Activated CD4-positive, alpha-beta memory T cell treated with anti-CD3 and anti-CD28 coated beads, Interleukin-2, amount 10 ng/mL, durations not matched to agents 7 days and 5 days (primary cell): ENCODE results near the gene TENT4A. TPM values are rescaled to one million over a fixed set of nuclear protein-coding genes. Genes with fewer than 3 reads are reported as not detected.

ENCODE experiments used
- CTCF ChIA-PET: fragments of 350-600 bp; sonication (Branson Sonifier 250); formaldehyde crosslinking; loops from one replicate; lab custom pipeline; 2021; ENCODE audit warnings: antibody characterized with exemption, inconsistent platforms; lab: Charles Lee
- POLR2A ChIA-PET: fragments of 350-600 bp; sonication (Branson Sonifier 250); formaldehyde crosslinking; loops from one replicate; lab custom pipeline; 2021; ENCODE audit warnings: antibody characterized with exemption; lab: Charles Lee
- DNase-seq: peaks from one replicate; pipeline ENCODE4 v3.0.0-alpha.2; 2020
- H3K27ac Mint-ChIP-seq: one replicate; pipeline ENCODE4 v1.8.0; 2021; ENCODE audit warnings: mild to moderate bottlenecking, mixed read lengths
- H3K27me3 Mint-ChIP-seq: one replicate; pipeline ENCODE4 v1.8.0; 2021; ENCODE audit warnings: mixed read lengths
- H3K36me3 Mint-ChIP-seq: one replicate; pipeline ENCODE4 v1.8.0; 2021; ENCODE audit warnings: low read depth, mixed read lengths
- H3K4me1 Mint-ChIP-seq: one replicate; pipeline ENCODE4 v1.8.0; 2021; ENCODE audit warnings: mixed read lengths
- H3K4me3 Mint-ChIP-seq: one replicate; pipeline ENCODE4 v1.8.0; 2021; ENCODE audit warnings: mild to moderate bottlenecking, mixed read lengths
- H3K9me3 Mint-ChIP-seq: one replicate; pipeline ENCODE4 v1.8.0; 2021; ENCODE audit warnings: mixed read lengths
- total RNA-seq, 2 experiments: library from RNA; stranded (reverse); gene quantifications; one replicate each; pipeline ENCODE4 v1.2.3, GENCODE V29; 2021

The TENT4A gene
- total RNA-seq, 2 experiments from 2014 or later = 34.3 to 36.6 TPM

DNA sequence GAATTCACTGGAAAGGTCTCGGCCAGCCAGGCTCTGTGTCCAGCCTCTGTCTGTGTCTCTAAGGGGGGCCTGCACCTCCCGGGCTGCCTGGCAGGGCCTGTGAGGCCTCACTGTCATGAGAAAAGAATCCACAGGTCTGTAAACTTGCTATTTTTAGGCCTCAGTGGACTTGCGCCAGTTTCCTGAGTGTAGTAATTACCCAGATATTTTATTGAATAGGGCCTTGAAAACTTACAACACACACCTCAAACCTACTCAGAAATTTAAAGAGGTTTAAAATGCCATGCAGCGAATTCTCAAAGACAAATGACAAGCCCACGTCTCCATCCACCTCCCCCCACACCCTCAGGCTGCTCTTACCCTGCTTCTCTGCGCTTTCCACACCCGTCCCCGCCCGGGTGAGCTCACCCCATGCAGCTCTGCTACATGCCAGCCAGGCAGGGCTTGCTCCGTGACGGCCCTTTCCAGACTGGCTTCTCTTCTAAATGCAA lies 8.8 kb upstream of the TENT4A start:
- H3K4me3 Mint-ChIP-seq = no peak overlapping the region
- H3K27me3 Mint-ChIP-seq = peaks cover 13% of the 10 kb centered on the region
- CTCF ChIA-PET = no interaction called here
- no peaks in the 10 kb centered on the region for H3K9me3 Mint-ChIP-seq
- H3K36me3 Mint-ChIP-seq = no peaks in the 10 kb centered on the region
- H3K4me1 Mint-ChIP-seq = peaks cover 9% of the 10 kb centered on the region
- POLR2A ChIA-PET = no interaction called here
- no peak for DNase-seq
- H3K27ac Mint-ChIP-seq = no peak overlapping the region

- H3K27me3 Mint-ChIP-seq = peaks cover 10% of the 10 kb centered on the region
Measured at GRCh38 chr5:6705088-6705487, 8.1 kb upstream of the TENT4A start.

DNA sequence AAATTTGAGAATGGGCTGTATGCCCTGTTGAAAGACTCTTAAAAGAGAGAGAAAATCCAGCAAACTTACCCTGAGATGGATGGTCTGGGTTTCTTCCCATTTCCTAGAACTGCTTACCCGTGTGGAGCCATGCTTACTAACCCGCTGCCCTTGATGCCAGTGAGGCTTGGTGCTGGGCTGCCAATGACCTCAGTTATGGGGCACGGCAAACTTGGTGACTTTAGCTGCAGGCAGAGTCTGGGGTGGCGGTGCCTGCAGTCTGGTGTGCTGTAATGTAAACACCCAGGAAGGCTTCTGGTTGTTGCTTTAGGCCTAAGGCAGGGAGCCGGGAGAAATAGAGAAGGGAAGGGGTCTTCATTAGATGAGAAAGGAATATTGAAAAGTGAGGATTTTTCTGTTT lies 7.3 kb upstream of the TENT4A start:
- H3K9me3 Mint-ChIP-seq = no peaks in the 10 kb centered on the region
- peaks cover 12% of the 10 kb centered on the region for H3K4me1 Mint-ChIP-seq
- DNase-seq = no peak
- no peak overlapping the region for H3K4me3 Mint-ChIP-seq
- POLR2A ChIA-PET = no interaction called here
- H3K27me3 Mint-ChIP-seq = peaks cover 6% of the 10 kb centered on the region
- H3K27ac Mint-ChIP-seq = no peak overlapping the region
- no peaks in the 10 kb centered on the region for H3K36me3 Mint-ChIP-seq
- CTCF ChIA-PET = no interaction called here

More at GRCh38 chr5:6705088-6705487, 8.1 kb upstream of the TENT4A start:
- Mint-ChIP-seq H3K27ac (no peak overlapping the region), H3K9me3 (no peaks in the 10 kb centered on the region), H3K4me1 (peaks cover 9% of the 10 kb centered on the region), H3K36me3 (no peaks in the 10 kb centered on the region), H3K4me3 (no peak overlapping the region)
- ChIA-PET CTCF (no interaction called here), POLR2A (no interaction called here)
- DNase-seq = no peak

DNA sequence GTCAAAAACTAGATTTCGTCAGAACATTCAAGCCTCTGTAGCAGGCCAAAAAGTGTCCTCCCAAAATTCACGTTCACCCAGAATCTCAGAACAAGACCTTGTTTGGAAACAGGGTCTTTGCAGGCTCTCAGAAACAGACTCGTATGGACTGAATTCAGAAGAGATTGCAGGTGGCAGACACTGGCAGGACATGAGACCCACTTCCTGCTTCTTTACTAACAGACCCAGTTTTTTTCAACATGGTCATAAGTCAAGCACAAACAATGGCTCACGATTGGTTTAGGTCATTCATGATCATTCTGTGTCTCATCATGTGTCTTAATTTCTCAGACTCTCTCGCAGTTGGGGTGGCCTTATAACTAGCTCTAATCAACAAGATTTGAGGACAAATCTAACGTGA lies 5.4 kb upstream of the TENT4A start:
- no peaks in the 10 kb centered on the region for H3K9me3 Mint-ChIP-seq
- H3K27me3 Mint-ChIP-seq = peaks cover 6% of the 10 kb centered on the region
- H3K36me3 Mint-ChIP-seq = no peaks in the 10 kb centered on the region
- CTCF ChIA-PET = no interaction called here
- peaks cover 25% of the 10 kb centered on the region for H3K4me1 Mint-ChIP-seq
- H3K27ac Mint-ChIP-seq = no peak overlapping the region
- POLR2A ChIA-PET = no interaction called here
- no peak overlapping the region for H3K4me3 Mint-ChIP-seq
- DNase-seq = no peak

DNA sequence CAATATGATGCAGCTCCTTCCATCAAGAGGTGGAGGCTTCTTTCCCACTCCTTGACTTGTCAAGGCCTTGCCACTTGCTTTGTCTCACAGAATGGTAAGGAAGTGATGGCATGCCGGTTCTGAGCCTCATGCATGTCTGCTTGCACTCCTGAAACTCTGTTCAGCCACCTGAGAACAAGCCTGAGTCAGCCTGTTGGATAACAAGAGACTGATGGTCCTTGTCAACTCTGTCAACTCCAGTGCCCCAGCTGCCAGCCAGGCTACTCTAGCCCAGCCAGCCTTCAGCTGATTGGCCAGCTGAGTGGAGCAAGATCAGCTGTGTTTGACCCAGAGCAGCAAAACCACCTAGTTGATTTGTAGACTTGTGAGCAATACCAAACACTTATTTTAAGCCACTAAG lies 4.4 kb upstream of the TENT4A start:
- Mint-ChIP-seq H3K27ac (no peak overlapping the region), H3K9me3 (no peaks in the 10 kb centered on the region), H3K27me3 (peaks cover 6% of the 10 kb centered on the region), H3K4me1 (peaks cover 25% of the 10 kb centered on the region), H3K36me3 (no peaks in the 10 kb centered on the region), H3K4me3 (no peak overlapping the region)
- CTCF ChIA-PET = interaction anchor here (1.1 to 1.3 kb wide), 2 partner anchors 13 to 73 kb away, joined by 3 read pairs; no protein-coding TSS in a partner anchor
- POLR2A ChIA-PET = interaction anchor here (5.3 kb wide), 1 partner anchor 75 kb away, joined by 63 read pairs; the partner anchor contains the start of genes NSUN2 and SRD5A1
- no peak for DNase-seq

- DNase-seq = no peak
- Mint-ChIP-seq H3K4me3 (no peak overlapping the region), H3K4me1 (peaks cover 21% of the 10 kb centered on the region), H3K27ac (no peak overlapping the region), H3K27me3 (peaks cover 6% of the 10 kb centered on the region), H3K9me3 (no peaks in the 10 kb centered on the region), H3K36me3 (peaks cover 3% of the 10 kb centered on the region)
- POLR2A ChIA-PET = interaction anchor here (5.3 kb wide), 1 partner anchor 76 kb away, joined by 63 read pairs; the partner anchor contains the start of genes NSUN2 and SRD5A1
- CTCF ChIA-PET = no interaction called here
Measured at GRCh38 chr5:6710070-6710469, 3.2 kb upstream of the TENT4A start.

DNA sequence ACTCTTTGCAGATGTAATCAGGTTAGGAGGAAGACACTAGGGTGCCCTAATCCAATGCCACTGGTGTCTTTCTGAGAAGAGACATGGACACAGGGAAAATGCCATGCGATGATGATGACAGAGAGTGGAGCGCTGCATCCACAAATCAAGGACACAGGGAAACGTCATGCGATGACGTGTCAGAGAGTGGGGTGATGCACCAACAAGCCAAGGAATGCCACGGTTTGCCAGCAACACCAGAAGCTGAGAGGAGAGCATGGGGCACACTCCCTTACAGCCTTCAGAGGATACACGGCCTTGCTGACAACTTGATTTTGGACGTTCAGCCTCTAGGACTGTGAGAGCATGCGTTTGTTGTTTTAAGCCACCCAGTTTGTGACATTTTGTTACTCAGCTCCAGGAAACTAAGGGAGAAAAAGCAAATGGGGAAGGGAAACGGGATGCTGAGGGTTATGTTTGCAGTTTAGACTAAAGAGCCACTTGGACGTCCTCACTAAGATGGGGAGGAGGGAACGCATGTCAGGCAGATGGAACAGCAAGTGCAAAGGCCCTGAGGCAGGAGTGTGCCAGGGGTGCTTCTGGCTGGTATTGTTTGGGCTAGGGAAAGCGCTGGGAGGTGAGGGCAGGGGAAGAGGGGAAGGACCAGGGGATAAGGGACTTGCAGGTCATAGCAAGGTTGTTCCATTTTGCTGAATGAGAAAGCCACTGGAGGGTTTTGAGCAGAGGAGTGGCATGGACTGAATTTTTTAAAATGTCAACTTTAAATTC lies 2.5 kb upstream of the TENT4A start:
- Mint-ChIP-seq H3K27me3 (peaks cover 6% of the 10 kb centered on the region), H3K4me1 (peaks cover 23% of the 10 kb centered on the region), H3K9me3 (no peaks in the 10 kb centered on the region), H3K36me3 (peaks cover 8% of the 10 kb centered on the region), H3K4me3 (no peak overlapping the region), H3K27ac (no peak overlapping the region)
- DNase-seq = no peak
- ChIA-PET CTCF (interaction anchor here (1.8 kb wide), 1 partner anchor 78 kb away, joined by 8 read pairs; the partner anchor contains the start of genes NSUN2 and SRD5A1), POLR2A (interaction anchor here (5.3 kb wide), 1 partner anchor 77 kb away, joined by 63 read pairs; the partner anchor contains the start of genes NSUN2 and SRD5A1)

DNA sequence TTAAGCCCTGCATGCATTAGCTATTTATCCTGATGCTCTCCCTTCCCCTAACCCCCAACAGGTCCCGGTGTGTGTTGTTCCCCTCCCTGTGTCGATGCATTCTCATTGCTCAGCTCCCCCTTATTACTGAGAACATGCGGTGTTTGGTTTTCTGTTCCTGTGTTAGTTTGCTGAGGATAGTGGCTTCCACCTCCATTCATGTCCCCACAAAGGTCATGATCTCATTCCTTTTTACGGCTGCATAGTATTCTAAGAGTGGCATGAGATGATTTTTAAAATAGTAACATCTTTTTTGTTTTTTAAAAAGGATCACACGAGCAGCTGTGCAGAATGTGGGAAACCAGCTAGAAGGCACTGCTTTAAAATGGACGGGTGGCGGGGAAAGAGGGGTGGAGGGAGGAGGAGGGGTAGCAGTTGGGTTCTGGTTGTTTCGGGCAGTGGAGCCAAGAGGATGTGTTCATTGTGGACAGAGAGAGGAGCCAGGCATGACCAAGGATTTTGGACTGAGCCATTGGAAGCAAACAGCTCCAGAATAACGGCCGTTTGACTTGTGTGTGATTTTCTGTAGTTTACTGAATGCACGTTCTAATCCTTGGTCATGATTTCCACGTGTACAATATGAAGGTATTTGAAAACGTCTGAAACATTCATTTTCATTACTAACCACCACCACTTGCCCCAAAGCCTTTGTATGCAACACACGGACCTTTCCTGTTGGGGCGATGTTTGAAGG lies 1.7 kb upstream of the TENT4A start:
- POLR2A ChIA-PET = interaction anchor here (1.0 to 5.3 kb wide), 6 partner anchors 10 to 82 kb away, joined by 3 to 63 read pairs (median 5); partner anchors contain the start of genes NSUN2 and SRD5A1
- DNase-seq = no peak
- H3K9me3 Mint-ChIP-seq = no peaks in the 10 kb centered on the region

DNA sequence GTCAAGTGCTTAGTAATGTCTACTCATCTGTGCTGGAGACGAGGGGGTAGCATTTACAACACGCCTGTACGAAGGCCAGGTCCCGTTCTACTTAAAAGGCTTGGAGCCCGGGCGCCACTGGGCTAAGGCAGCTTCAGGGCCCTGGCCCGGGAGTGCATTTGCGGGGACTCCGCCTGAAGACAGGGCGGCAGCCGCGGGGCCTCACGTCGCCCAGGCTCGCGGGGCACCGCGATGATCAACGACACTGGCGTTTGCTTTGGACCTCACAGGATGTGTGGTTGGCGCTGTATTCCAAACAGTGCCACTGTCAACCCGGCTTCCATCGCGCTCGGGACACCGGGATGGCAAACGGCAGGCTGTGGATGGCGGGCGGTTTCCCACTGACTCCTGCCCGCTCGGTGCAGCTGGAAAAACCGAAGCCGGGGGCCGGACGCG lies 1.1 kb upstream of the TENT4A start:
- H3K36me3 Mint-ChIP-seq = peaks cover 19% of the 10 kb centered on the region
- no peaks in the 10 kb centered on the region for H3K9me3 Mint-ChIP-seq
- CTCF ChIA-PET = interaction anchor here (1.3 to 1.8 kb wide), 2 partner anchors 79 to 81 kb away, joined by 4 to 8 read pairs; partner anchors contain the start of genes NSUN2 and SRD5A1
- peak overlapping the region; percentile 92 for H3K27ac Mint-ChIP-seq
- peak; percentile 66 for DNase-seq
- H3K27me3 Mint-ChIP-seq = peaks cover 6% of the 10 kb centered on the region
- H3K4me3 Mint-ChIP-seq = peak overlapping the region; percentile 85
- peaks cover 35% of the 10 kb centered on the region for H3K4me1 Mint-ChIP-seq
- POLR2A ChIA-PET = interaction anchor here (0.9 to 5.3 kb wide), 8 partner anchors 10 to 120 kb away, joined by 3 to 63 read pairs (median 4); partner anchors contain the start of genes NSUN2 and SRD5A1

More for the DNA sequence above, 1.7 kb upstream of the TENT4A start:
- Mint-ChIP-seq H3K4me3 (peak overlapping the region; percentile 85), H3K27ac (peak overlapping the region; percentile 92), H3K4me1 (peaks cover 30% of the 10 kb centered on the region), H3K36me3 (peaks cover 16% of the 10 kb centered on the region), H3K27me3 (peaks cover 6% of the 10 kb centered on the region)
- CTCF ChIA-PET = interaction anchor here (1.3 to 1.8 kb wide), 2 partner anchors 78 to 81 kb away, joined by 4 to 8 read pairs; partner anchors contain the start of genes NSUN2 and SRD5A1

- CTCF ChIA-PET = interaction anchor here (1.3 to 1.8 kb wide), 2 partner anchors 80 to 82 kb away, joined by 4 to 8 read pairs; partner anchors contain the start of genes NSUN2 and SRD5A1
- POLR2A ChIA-PET = interaction anchor here (0.6 to 5.3 kb wide), 11 partner anchors 9 to 334 kb away, joined by 3 to 63 read pairs (median 4); partner anchors contain the start of genes MED10, NSUN2 and SRD5A1
- Mint-ChIP-seq H3K27ac (peak overlapping the region; percentile 92), H3K4me1 (peaks cover 41% of the 10 kb centered on the region), H3K36me3 (peaks cover 19% of the 10 kb centered on the region), H3K9me3 (no peaks in the 10 kb centered on the region), H3K27me3 (peaks cover 6% of the 10 kb centered on the region), H3K4me3 (peak overlapping the region; percentile 85)
- peak; percentile 98 for DNase-seq
Measured at GRCh38 chr5:6712577-6713273, 507 bp upstream of the TENT4A start.

GRCh38 chr5:6714226-6715041 lies 1.2 kb downstream of the TENT4A start:
- ChIA-PET CTCF (no interaction called here), POLR2A (no interaction called here)
- Mint-ChIP-seq H3K27me3 (peaks cover 6% of the 10 kb centered on the region), H3K4me3 (peak overlapping the region; percentile 84), H3K36me3 (peaks cover 30% of the 10 kb centered on the region), H3K27ac (peak overlapping the region; percentile 83), H3K9me3 (no peaks in the 10 kb centered on the region), H3K4me1 (peaks cover 56% of the 10 kb centered on the region)
- peak; percentile 31 for DNase-seq
